ENCODE data around the gene CYTH1.
"Not testable (repeated sequence)": the region's sequence is repeated elsewhere in the genome, so short reads cannot be mapped to it uniquely, and the experiment has no call there.

The CYTH1 gene

GRCh38 chr17:78759203-78759968 lies 22.7 kb downstream of the CYTH1 start:
- peak; percentile 91 to 94 for DNase-seq

- DNase-seq: no peak
Observed at GRCh38 chr17:78753316-78754250, 28.5 kb downstream of the CYTH1 start.

- DNase-seq: no peak
Observed at GRCh38 chr17:78751447-78752161, 30.5 kb downstream of the CYTH1 start.

- not testable (repeated sequence) for DNase-seq
Observed at GRCh38 chr17:78751000-78751399, 31.1 kb downstream of the CYTH1 start.

GRCh38 chr17:78748730-78749317 lies 33.2 kb downstream of the CYTH1 start:
- DNase-seq: peak; percentile 100

- no peak for DNase-seq
Observed at GRCh38 chr17:78748048-78748729, 33.9 kb downstream of the CYTH1 start.

GRCh38 chr17:78747488-78747887 lies 34.6 kb downstream of the CYTH1 start:
- DNase-seq: no peak

- DNase-seq: no peak
Observed at GRCh38 chr17:78746949-78747269, 35.2 kb downstream of the CYTH1 start.

- no peak for DNase-seq
Observed at GRCh38 chr17:78746263-78746948, 35.7 kb downstream of the CYTH1 start.

GRCh38 chr17:78745407-78746088 lies 36.5 kb downstream of the CYTH1 start:
- DNase-seq: peak; percentile 67 to 85

- no peak for DNase-seq
Observed at GRCh38 chr17:78742901-78743300, 39.2 kb downstream of the CYTH1 start.

- DNase-seq: no peak
Observed at GRCh38 chr17:78741644-78742284, 40.3 kb downstream of the CYTH1 start.

- peak; percentile 69 to 80 for DNase-seq
Observed at GRCh38 chr17:78739331-78739931, 42.6 kb downstream of the CYTH1 start.

GRCh38 chr17:78738698-78739097 lies 43.4 kb downstream of the CYTH1 start:
- DNase-seq: no peak

GRCh38 chr17:78738278-78738677 lies 43.8 kb downstream of the CYTH1 start:
- no peak for DNase-seq

- no peak for DNase-seq
Observed at GRCh38 chr17:78737332-78737731, 44.7 kb downstream of the CYTH1 start.

GRCh38 chr17:78736526-78737079 lies 45.5 kb downstream of the CYTH1 start:
- DNase-seq: peak; percentile 96

GRCh38 chr17:78735832-78736525 lies 46.1 kb downstream of the CYTH1 start:
- peak; percentile 44 to 59 for DNase-seq
